Liver (tissue), 9 donors: ENCODE data around the gene PDCD1. TPM values are rescaled to one million over a fixed set of nuclear protein-coding genes. Genes with fewer than 3 reads are reported as not detected.

Experiments used
- DNase-seq: peaks from one replicate; pipeline ENCODE4 v3.0.0-alpha.2; 2017; ENCODE audit warnings: low spot score
- H3K27ac ChIP-seq, 2 donors: one replicate each; pipeline ENCODE4 v1.7.0; 2013; ENCODE audit warnings: inconsistent platforms in 2 of 2, low read length in 2 of 2, control low read depth in 1 of 2, low read depth in 1 of 2, mild to moderate bottlenecking in 1 of 2
- H3K27me3 ChIP-seq, 4 donors: one replicate each; pipeline versions ENCODE4 v1.6.1 to v1.7.0; 2013; ENCODE audit warnings: low read length in 3 of 4, inconsistent platforms in 1 of 4, mild to moderate bottlenecking in 1 of 4, moderate library complexity in 1 of 4; ENCODE audit not compliant: control insufficient read depth in 4 of 4, insufficient read depth in 4 of 4
- H3K36me3 ChIP-seq, 4 donors: one replicate each; pipeline versions ENCODE4 v1.6.1 to v1.7.0; 2013; ENCODE audit warnings: low read length in 3 of 4, mild to moderate bottlenecking in 3 of 4, low read depth in 1 of 4, moderate library complexity in 1 of 4; ENCODE audit not compliant: control insufficient read depth in 4 of 4, insufficient read depth in 3 of 4
- H3K4me1 ChIP-seq, 4 donors: one replicate each; pipeline versions ENCODE4 v1.6.1 to v1.7.0; 2013; ENCODE audit warnings: low read length in 3 of 4, mild to moderate bottlenecking in 3 of 4, moderate library complexity in 1 of 4; ENCODE audit not compliant: control insufficient read depth in 4 of 4, insufficient read depth in 4 of 4
- H3K4me3 ChIP-seq, 3 donors: one replicate each; pipeline versions ENCODE4 v1.6.1 to v1.7.0; 2013; ENCODE audit warnings: low read length in 3 of 3, control low read depth in 1 of 3, low read depth in 1 of 3, mild to moderate bottlenecking in 1 of 3
- H3K9ac ChIP-seq, 2 donors: one replicate each; pipeline ENCODE4 v1.7.0; 2013; ENCODE audit warnings: low read length in 2 of 2, mild to moderate bottlenecking in 2 of 2, moderate library complexity in 2 of 2, control low read depth in 1 of 2, low read depth in 1 of 2
- H3K9me3 ChIP-seq, 4 donors: one replicate each; pipeline versions ENCODE4 v1.6.1 to v1.7.0; 2013; ENCODE audit warnings: low read length in 3 of 4; ENCODE audit not compliant: control insufficient read depth in 4 of 4
- ATF3 ChIP-seq: IDR thresholded peaks from 2 replicates; pipeline ENCODE4 v1.6.1; 2016; ENCODE audit warnings: antibody characterized with exemption
- CTCF ChIP-seq: fragments of 150-350 bp; IDR thresholded peaks from 2 replicates; pipeline ENCODE4 v1.5.1; 2017; ENCODE audit warnings: improper control_type of control experiment, low read depth, low read length; ENCODE audit not compliant: missing input control
- EGR1 ChIP-seq, 2 donors: IDR thresholded peaks; 2 replicates each; pipeline ENCODE4 v1.6.1; 2016 to 2018; ENCODE audit warnings: antibody characterized with exemption in 2 of 2, low read depth in 2 of 2
- FOXA1 ChIP-seq: IDR thresholded peaks from 2 replicates; pipeline ENCODE4 v1.6.1; 2016; ENCODE audit warnings: antibody characterized with exemption
- FOXA2 ChIP-seq: IDR thresholded peaks from 2 replicates; pipeline ENCODE4 v1.6.1; 2016; ENCODE audit warnings: antibody characterized with exemption
- GABPA ChIP-seq, 2 donors: IDR thresholded peaks in 1 of 2; conservative IDR thresholded peaks in 1 of 2; 2 replicates each; pipeline ENCODE4 v1.6.1; 2016; ENCODE audit warnings: antibody characterized with exemption in 2 of 2, mild to moderate bottlenecking in 1 of 2, moderate library complexity in 1 of 2
- HNF4A ChIP-seq, 2 donors: conservative IDR thresholded peaks; 2 replicates each; pipeline ENCODE4 v1.6.1; 2016; ENCODE audit warnings: antibody characterized with exemption in 2 of 2, mild to moderate bottlenecking in 2 of 2
- HNF4G ChIP-seq: IDR thresholded peaks from 2 replicates; pipeline ENCODE4 v1.6.1; 2016; ENCODE audit warnings: antibody characterized with exemption
- JUND ChIP-seq, 2 donors: IDR thresholded peaks; 2 replicates each; pipeline ENCODE4 v1.6.1; 2016; ENCODE audit warnings: antibody characterized with exemption in 2 of 2
- NR2F2 ChIP-seq: IDR thresholded peaks from 2 replicates; pipeline ENCODE4 v1.6.1; 2016; ENCODE audit warnings: antibody characterized with exemption
- RAD21 ChIP-seq, 2 donors: IDR thresholded peaks; 2 replicates each; pipeline ENCODE4 v1.6.1; 2016; ENCODE audit warnings: antibody characterized with exemption in 2 of 2, mild to moderate bottlenecking in 2 of 2
- RXRA ChIP-seq, 2 donors: IDR thresholded peaks; 2 replicates each; pipeline ENCODE4 v1.6.1; 2017 to 2018; ENCODE audit warnings: antibody characterized with exemption in 2 of 2, mild to moderate bottlenecking in 1 of 2
- SP1 ChIP-seq: IDR thresholded peaks from 2 replicates; pipeline ENCODE4 v1.6.1; 2018; ENCODE audit warnings: antibody characterized with exemption, mild to moderate bottlenecking
- TAF1 ChIP-seq: conservative IDR thresholded peaks from 2 replicates; pipeline ENCODE4 v1.6.1; 2016; ENCODE audit warnings: antibody characterized with exemption, mild to moderate bottlenecking
- ZBTB33 ChIP-seq: IDR thresholded peaks from 2 replicates; pipeline ENCODE4 v1.6.1; 2016; ENCODE audit warnings: antibody characterized with exemption
- WGBS: extraction: QIAGEN DNeasy Blood & Tissue Kit; methylation state at CpG from one replicate; pipeline ENCODE4 v1.1.7; 2013; 5-methylcytosine and 5-hydroxymethylcytosine counted together
- polyA plus RNA-seq, 2 donors: library from polyadenylated mRNA; stranded (reverse) in 1 of 2; unstranded in 1 of 2; fragments of 200-250 nt in 1 of 2; fragments of >200 nt in 1 of 2; fragmentation: Nextera tagmentation in 1 of 2; extraction: Ambion mirVana in 1 of 2; gene quantifications; one replicate each; pipeline versions ENCODE4 v1.2.1 to v1.2.3, GENCODE V29; 2013 to 2015
- total RNA-seq, 2 donors: library from RNA; depleted of rRNA; stranded (reverse); fragments of >200 nt; gene quantifications; one replicate each; pipeline ENCODE4 v1.2.3, GENCODE V29; 2014
- TF ChIP-seq, protein P1 (sequence below): IDR thresholded peaks from 2 replicates; pipeline ENCODE4 v1.6.1; 2016; ENCODE audit warnings: antibody characterized with exemption
- donor health status: healthy.
- donor health status: healthy.
- donor health status: healthy.
- donor health status: healthy.
- donor health status: healthy.

The PDCD1 gene
- total and polyA plus RNA-seq, 4 donors = 0.20 to 0.37 (median 0.25) TPM; not detected in 1

- no peak for DNase-seq
- H3K36me3 ChIP-seq = no peaks in the 10 kb centered on the region
- no peak overlapping the region for H3K4me3 ChIP-seq
- 94% methylated on average over 27 of the region's 27 CpGs for WGBS
- no peak overlapping the region for H3K9ac ChIP-seq
- no peak overlapping the region for H3K27ac ChIP-seq
- no peaks in the 10 kb centered on the region for H3K9me3 ChIP-seq
- no peak for TF ChIP-seq JUND (IDR thresholded peaks at IDR 0.05)
- no peak for TF ChIP-seq HNF4G
- no peak for TF ChIP-seq TAF1
- no peak for TF ChIP-seq HNF4A (conservative IDR thresholded peaks at IDR 0.05)
- TF ChIP-seq RAD21 (IDR thresholded peaks at IDR 0.05) = no peak
- peaks cover 0 to 4% (median 0%) of the 10 kb centered on the region in 4 donors for H3K4me1 ChIP-seq
- H3K27me3 ChIP-seq = no peaks in the 10 kb centered on the region
Measured at GRCh38 chr2:241850544-241851324, 8.0 kb downstream of the PDCD1 start.

GRCh38 chr2:241849616-241850543, 8.8 kb downstream of the PDCD1 start:
- 92% methylated on average over 16 of the region's 16 CpGs for WGBS
- Histone ChIP-seq H3K27me3 (no peaks in the 10 kb centered on the region), H3K9ac (no peak overlapping the region), H3K4me1 (peaks cover 0 to 4% (median 1%) of the 10 kb centered on the region in 4 donors), H3K27ac (no peak overlapping the region), H3K9me3 (no peaks in the 10 kb centered on the region), H3K4me3 (no peak overlapping the region), H3K36me3 (no peaks in the 10 kb centered on the region)
- DNase-seq = no peak
- no peak for TF ChIP-seq FOXA2
- no peak for TF ChIP-seq SP1
- no peak for TF ChIP-seq RXRA (IDR thresholded peaks at IDR 0.05)
- TF ChIP-seq HNF4G = no peak
- TF ChIP-seq, protein P1, sequence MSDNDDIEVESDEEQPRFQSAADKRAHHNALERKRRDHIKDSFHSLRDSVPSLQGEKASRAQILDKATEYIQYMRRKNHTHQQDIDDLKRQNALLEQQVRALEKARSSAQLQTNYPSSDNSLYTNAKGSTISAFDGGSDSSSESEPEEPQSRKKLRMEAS = no peak
- no peak for TF ChIP-seq ATF3
- TF ChIP-seq CTCF = no peak
- no peak for TF ChIP-seq FOXA1
- no peak for TF ChIP-seq EGR1 (IDR thresholded peaks at IDR 0.05; ENCODE audit: low read depth in 2 of 2)
- no peak for TF ChIP-seq RAD21 (IDR thresholded peaks at IDR 0.05)
- no peak for TF ChIP-seq HNF4A (conservative IDR thresholded peaks at IDR 0.05)
- no peak for TF ChIP-seq ZBTB33
- no peak for TF ChIP-seq GABPA (IDR thresholded peaks at IDR 0.05 in 1 of 2, conservative IDR thresholded peaks at IDR 0.05 in 1 of 2)
- no peak for TF ChIP-seq TAF1
- no peak for TF ChIP-seq NR2F2
